Stimulated activated effector memory CD8-positive, alpha-beta T cell treated with anti-CD3 and anti-CD28 coated beads, Interleukin-12 subunit alpha, Interleukin-12 subunit beta, amount 100 ng/mL, for 72 hours (primary cell): ENCODE results near the gene KLHL24.
"Not testable (repeated sequence)": the region's sequence is repeated elsewhere in the genome, so short reads cannot be mapped to it uniquely, and the experiment has no call there.

Source experiments
- ATAC-seq: fragments of 150-1000 bp; cut with Tn5 transposase; 2 replicates; pipeline ENCODE4 v1.10.0; 2021
- DNase-seq, 2 donors: peaks; one replicate each; pipeline ENCODE4 v3.0.0; 2021 to 2022; ENCODE audit warnings: low spot score in 2 of 2
- H3K27ac Mint-ChIP-seq: one replicate; pipeline ENCODE4 v1.8.0; 2022; ENCODE audit warnings: mild to moderate bottlenecking, mixed read lengths
- H3K36me3 Mint-ChIP-seq: one replicate; pipeline ENCODE4 v1.8.0; 2022; ENCODE audit warnings: mild to moderate bottlenecking, mixed read lengths
- H3K4me1 Mint-ChIP-seq: one replicate; pipeline ENCODE4 v1.8.0; 2022; ENCODE audit warnings: mixed read lengths
- H3K4me3 Mint-ChIP-seq: one replicate; pipeline ENCODE4 v1.8.0; 2022; ENCODE audit warnings: mild to moderate bottlenecking, mixed read lengths
- H3K9me3 Mint-ChIP-seq: one replicate; pipeline ENCODE4 v1.8.0; 2022; ENCODE audit warnings: mixed read lengths

The KLHL24 gene

DNA sequence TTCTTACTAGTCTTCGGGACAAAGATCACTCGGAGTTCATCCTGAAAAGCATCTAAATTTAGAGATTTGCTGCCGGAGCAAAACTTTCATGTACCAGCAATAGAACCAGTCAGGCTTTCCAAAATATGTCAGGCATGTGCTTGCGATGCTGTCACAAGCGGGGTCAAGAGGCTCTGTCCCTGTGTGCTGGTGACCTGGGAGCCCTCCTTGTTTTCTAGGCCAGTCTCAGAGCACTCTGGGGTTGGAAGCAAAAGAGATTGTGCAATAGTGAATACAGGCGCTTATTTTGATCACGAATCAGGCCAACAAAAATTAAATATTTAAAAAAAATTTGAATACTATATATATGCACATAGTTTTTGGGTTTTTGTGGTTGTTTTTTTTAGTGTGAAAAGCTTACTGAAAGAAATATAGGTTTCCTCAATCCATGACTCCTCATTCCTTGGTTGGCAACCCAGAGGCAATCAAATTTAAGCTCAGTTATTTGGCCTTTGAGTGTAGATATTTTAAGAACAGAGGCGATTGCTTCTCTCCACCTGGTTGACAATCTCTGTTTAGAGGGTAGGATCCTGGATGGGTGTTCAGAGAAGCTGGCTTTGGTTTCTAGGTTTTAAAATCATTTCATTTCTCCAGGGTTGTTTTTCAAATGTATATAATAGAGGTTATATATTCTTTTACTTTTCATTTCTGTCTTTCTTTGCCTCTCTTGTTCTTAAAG is 8.4 kb upstream of the KLHL24 start:
- ATAC-seq (no peak), DNase-seq (no peak)
- H3K27ac Mint-ChIP-seq, result no peak overlapping the region
- no peak overlapping the region for H3K4me3 Mint-ChIP-seq
- H3K9me3 Mint-ChIP-seq, result no peaks in the 10 kb centered on the region
- no peaks in the 10 kb centered on the region for H3K4me1 Mint-ChIP-seq
- H3K36me3 Mint-ChIP-seq, result no peaks in the 10 kb centered on the region

DNA sequence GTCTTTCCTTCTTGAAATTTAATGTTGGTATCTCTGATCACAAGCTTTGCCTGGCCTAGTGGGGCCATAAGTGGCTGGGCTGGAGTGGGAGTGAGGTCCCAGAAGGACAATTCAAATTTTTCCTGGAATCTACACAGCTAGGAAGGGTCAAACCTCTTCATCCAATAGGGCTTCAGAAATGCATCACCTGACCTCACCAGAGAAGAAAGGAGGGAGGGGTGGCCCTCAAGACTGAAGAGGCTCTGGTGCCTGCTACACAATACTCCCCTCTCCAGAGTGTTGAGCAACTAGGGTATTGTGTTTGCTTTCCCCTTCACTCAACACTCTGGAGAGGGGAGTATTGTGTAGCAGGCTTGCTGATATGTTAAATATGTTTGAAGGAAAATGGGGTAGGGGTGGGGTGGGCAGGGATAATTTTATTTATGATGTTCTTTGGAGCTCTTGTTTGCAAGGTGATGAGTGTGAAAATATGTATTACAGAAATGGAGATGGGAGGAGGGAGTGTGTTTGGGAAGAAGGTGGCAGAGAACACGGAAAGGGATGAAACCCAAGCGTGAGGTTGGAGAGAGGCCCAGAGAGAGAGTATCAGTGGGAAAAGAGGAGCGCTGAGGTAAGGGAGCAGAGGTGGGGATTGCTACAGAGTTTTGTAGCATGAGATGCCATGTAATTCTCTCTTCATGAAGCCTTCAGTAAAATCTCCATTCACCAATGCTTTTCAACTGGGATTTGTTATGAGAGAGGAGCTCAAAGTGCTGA is 5.7 kb upstream of the KLHL24 start:
- Mint-ChIP-seq H3K36me3 (no peaks in the 10 kb centered on the region), H3K4me1 (peaks cover 5% of the 10 kb centered on the region), H3K27ac (no peak overlapping the region), H3K4me3 (no peak overlapping the region), H3K9me3 (no peaks in the 10 kb centered on the region)
- no peak for DNase-seq
- no peak for ATAC-seq

DNA sequence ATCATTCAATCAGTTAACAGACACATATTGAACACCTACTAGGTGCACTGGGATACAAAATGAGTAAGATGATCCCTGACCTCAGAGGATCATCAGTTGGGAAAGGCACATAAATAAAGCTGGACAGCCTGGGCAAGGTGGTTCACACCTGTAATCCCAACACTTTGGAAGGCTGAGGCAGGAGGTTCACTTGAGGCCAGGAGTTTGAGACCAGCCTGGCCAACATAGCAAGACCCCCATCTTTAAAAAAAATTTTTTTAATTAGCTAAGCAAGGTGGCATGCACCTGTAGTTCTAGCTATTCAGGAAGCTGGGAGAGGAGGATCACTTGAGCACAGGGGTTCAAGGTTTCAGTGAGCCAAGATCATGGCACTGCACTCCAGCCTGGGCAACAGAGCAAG is 3.7 kb upstream of the KLHL24 start:
- H3K4me1 Mint-ChIP-seq, result peaks cover 11% of the 10 kb centered on the region
- no peak for DNase-seq

DNA sequence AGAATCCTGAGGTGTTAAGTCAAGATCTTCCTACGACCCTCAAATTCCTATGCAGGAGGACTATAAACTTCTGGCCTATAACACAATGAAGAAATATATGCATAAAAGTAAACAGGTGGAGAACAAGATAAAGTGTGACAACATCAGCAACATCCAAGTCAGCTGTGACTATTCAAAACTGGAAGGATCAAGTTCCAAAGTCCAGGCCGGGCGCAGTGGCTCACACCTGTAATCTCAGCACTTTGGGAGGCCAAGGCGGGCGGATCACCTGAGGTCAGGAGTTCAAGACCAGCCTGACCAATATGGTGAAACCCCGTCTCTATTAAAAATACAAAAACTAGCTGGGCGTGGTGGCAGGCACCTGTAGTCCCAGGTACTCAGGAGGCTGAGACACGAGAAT is 2.7 kb upstream of the KLHL24 start:
- not testable (repeated sequence) for H3K4me3 Mint-ChIP-seq, H3K9me3 Mint-ChIP-seq, DNase-seq, H3K27ac Mint-ChIP-seq, ATAC-seq, H3K36me3 Mint-ChIP-seq
- peaks cover 20% of the 10 kb centered on the region for H3K4me1 Mint-ChIP-seq

More for the DNA sequence above, 3.7 kb upstream of the KLHL24 start:
- Mint-ChIP-seq H3K9me3 (no peaks in the 10 kb centered on the region), H3K36me3 (no peaks in the 10 kb centered on the region), H3K27ac (no peak overlapping the region), H3K4me3 (no peak overlapping the region)
- no peak for ATAC-seq

DNA sequence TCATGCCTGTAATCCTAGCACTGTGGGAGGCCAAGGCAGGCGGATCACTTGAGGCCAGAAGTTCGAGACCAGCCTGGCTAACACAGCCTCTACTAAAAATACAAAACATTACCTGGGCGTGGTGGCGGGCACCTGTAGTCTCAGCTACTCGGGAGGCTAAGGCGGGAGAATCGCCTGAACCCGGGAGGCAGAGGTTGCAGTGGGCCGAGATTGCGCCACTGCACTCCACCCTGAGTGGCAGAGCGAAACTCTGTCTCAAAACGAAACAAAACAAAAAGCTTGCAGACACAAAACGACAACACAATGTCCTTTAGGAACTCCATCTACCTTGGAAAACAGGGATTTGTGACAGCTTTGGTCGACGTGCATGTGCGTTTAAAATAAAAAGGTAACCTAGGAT is 716 bp upstream of the KLHL24 start:
- Mint-ChIP-seq H3K27ac (peak overlapping the region; percentile 93), H3K4me1 (peaks cover 23% of the 10 kb centered on the region), H3K4me3 (peak overlapping the region; percentile 85), H3K36me3 (no peaks in the 10 kb centered on the region), H3K9me3 (no peaks in the 10 kb centered on the region)
- DNase-seq (peak in 1 of 2 donors; percentile 54), ATAC-seq (no peak)

DNA sequence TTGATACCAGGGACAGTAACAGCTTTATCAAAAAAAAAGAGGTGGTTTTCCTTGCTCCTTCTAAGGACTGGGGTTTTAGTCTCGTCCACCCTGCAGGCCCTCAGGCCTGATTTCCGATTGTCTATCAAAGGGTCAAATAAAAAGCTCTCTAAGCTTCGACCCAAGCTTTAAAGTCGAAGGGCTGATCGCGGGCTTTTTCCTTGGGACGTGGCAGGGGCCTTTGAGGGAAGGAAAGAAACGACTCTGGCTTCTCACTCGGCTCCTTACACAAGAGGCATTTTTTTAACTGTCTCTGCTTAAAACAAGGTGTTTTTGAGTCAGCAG is 354 bp upstream of the KLHL24 start:
- peak overlapping the region; percentile 93 for H3K27ac Mint-ChIP-seq
- peak overlapping the region; percentile 85 for H3K4me3 Mint-ChIP-seq
- H3K9me3 Mint-ChIP-seq, result no peaks in the 10 kb centered on the region
- no peaks in the 10 kb centered on the region for H3K36me3 Mint-ChIP-seq
- ATAC-seq (no peak), DNase-seq (no peak)
- H3K4me1 Mint-ChIP-seq, result peaks cover 27% of the 10 kb centered on the region

DNA sequence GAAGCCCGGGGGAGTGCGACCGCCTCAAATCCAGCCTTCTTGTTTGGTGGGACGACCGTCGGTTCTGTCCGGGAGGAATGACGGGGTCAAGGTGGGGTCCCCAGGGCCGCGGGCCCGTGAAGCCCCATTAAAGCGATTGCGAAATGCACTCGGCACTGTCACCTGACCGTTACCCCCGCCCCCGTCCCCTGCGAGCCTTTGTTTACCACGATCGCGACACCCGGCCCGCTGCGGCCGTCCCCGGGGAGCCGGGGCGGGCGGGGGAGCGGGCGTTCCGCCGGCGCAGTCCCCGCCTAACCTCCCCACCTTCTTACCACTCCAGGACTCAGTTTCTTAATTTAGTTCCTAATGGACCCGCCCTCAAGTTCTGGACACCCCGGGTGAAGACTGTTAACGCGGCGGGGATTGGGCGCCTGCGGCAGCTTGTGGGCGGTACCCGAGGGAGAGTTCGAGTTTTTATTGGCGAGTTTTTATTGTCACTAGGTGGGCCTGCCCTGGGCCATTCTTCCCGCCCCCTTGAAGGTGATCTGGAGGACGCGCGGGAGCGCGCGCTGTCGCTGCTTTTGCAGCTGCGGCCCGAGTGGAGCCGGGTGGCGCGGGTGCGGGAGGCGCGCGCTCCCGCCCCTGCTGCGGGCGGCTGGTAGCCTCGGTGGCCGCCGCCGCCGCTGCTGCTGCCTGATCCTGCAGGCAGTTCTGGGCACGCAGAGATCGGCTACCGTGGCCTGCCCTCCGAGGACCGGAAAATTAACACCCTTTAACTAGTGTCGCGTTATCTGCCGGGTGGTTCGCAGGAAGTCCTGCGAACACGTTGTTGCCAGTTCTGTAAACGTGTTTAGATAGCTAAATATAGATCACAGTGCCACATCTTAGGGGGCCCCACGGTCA is 1.0 kb downstream of the KLHL24 start:
- DNase-seq (peak; percentile 75 to 95), ATAC-seq (peak; percentile 88)
- Mint-ChIP-seq H3K27ac (peak overlapping the region; percentile 93), H3K9me3 (no peaks in the 10 kb centered on the region), H3K4me3 (peak overlapping the region; percentile 85), H3K36me3 (no peaks in the 10 kb centered on the region), H3K4me1 (peaks cover 30% of the 10 kb centered on the region)

DNA sequence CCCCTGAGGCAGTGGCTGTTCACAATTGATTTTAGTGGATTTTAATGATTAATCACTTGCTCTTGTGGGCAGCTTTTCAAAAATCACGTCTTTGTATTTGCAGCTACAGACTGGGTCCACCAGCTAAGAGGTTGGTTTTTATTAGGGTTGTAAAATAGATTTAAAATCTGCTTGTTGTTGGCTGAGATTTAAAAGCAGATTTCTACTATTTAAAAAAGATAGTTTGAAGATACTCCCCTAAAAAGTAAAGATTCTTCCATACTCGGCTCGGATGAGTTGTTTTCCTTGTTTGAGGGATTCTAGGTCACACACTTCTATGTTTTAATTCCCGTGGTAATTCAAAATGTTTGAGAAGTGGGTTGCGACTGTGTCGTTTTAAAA is 1.7 kb downstream of the KLHL24 start:
- no peak for DNase-seq
- H3K4me1 Mint-ChIP-seq, result peaks cover 36% of the 10 kb centered on the region
- peak overlapping the region; percentile 93 for H3K27ac Mint-ChIP-seq
- H3K36me3 Mint-ChIP-seq, result no peaks in the 10 kb centered on the region
- no peak for ATAC-seq
- H3K4me3 Mint-ChIP-seq, result peak overlapping the region; percentile 85
- no peaks in the 10 kb centered on the region for H3K9me3 Mint-ChIP-seq

DNA sequence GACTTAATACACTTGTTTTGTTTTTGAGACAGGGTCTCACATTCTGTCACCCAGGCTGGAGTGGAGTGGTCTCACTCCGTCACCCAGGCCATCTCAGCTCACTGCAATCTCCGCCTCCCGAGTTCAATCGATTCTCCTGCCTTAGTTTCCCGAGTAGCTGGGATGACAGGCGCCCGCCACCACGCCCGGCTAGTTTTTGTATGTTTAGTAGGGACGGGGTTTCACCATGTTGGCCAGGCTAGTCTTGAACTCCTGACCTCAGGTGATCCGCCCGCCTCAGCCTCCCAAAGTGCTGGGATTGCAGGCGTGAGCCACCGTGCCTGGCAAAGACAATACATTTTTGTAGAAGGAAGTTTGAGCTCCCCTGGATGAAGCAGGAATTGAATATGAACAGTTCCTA is 2.2 kb downstream of the KLHL24 start:
- H3K4me1 Mint-ChIP-seq, result peaks cover 38% of the 10 kb centered on the region
- H3K9me3 Mint-ChIP-seq, ATAC-seq: not testable (repeated sequence)

DNA sequence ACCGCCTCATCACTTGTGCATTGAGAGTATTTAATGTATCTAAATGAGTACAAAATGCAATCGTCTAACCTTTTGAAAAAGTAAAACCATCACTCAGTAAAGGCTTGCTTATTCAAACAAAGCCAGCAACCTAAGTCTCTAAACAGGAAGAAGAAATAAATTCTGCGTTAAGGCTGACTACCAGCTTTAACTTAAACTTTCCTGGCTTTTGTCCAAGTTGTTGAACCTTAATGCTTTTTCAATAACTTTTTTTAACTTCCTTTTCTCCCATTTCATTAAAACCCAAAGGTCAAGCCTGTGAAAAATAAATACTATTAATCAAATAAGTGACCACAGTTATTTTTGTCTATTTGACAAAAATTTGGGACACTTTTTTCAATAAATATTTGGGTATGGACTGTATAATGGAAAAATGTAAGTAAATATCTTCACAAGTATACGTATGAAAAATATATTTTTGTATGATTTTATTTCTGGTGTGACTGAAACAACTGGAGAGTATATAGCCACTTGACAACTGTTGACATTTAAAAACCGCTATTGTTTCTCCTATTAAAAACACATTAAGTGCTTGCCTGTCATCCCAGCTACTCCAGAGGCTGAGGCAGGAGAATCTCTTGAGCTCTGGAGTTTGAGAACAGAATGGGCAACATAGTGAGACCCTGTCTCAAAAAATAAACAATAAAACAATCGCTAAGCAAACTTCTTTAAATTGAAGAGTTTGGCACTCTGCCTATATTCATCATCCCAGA is 2.9 kb downstream of the KLHL24 start:
- ATAC-seq (no peak), DNase-seq (no peak)
- Mint-ChIP-seq H3K36me3 (no peaks in the 10 kb centered on the region), H3K9me3 (no peaks in the 10 kb centered on the region), H3K4me1 (peaks cover 38% of the 10 kb centered on the region), H3K27ac (peak overlapping the region; percentile 93), H3K4me3 (peak overlapping the region; percentile 85)

More for the DNA sequence above, 2.2 kb downstream of the KLHL24 start:
- not testable (repeated sequence) for DNase-seq, H3K36me3 Mint-ChIP-seq
- Mint-ChIP-seq H3K4me3 (peak overlapping the region; percentile 85), H3K27ac (peak overlapping the region; percentile 93)

DNA sequence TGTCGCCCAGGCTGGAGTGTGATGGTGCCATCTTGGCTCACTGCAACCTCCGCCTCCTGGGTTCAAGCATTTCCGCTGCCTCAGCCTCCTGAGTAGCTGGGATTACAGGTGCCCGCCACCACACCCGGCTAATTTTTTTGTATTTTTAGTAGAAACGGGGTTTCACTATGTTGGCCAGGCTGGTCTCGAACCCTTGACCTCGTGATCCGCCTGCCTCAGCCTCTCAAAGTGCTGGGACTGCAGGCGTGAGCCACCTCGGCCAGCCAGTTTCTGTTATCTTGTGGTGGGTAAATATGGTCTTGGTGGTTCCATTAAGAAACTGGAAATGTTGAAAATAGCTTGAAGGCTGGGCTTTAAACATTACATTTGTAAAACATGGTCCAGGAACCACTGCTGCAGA is 5.2 kb downstream of the KLHL24 start:
- DNase-seq, ATAC-seq, H3K9me3 Mint-ChIP-seq: not testable (repeated sequence)

DNA sequence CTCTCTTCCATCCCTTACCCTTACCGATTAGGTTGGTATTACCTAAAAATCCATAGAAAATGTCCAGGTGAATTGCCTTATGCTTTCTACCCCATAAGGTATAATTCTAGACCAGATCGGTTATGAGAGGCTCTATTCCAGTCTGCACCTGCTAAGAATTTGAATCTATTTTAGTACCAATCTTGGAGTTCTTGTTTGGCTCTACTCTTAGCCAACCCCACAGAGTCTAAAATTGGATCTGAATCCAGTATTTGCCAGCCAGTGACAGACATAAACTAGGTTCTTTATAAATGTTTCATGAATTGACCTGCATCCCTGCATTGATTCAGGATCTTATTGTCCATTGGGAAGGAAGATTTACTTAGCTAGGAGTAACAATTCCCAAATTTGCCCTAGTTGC is 6.5 kb downstream of the KLHL24 start:
- H3K4me3 Mint-ChIP-seq, result no peak overlapping the region
- no peak overlapping the region for H3K27ac Mint-ChIP-seq
- H3K4me1 Mint-ChIP-seq, result peaks cover 26% of the 10 kb centered on the region
- H3K9me3 Mint-ChIP-seq, result no peaks in the 10 kb centered on the region
- DNase-seq, result no peak
- H3K36me3 Mint-ChIP-seq, result peaks cover 8% of the 10 kb centered on the region
- ATAC-seq, result no peak

More for the DNA sequence above, 5.2 kb downstream of the KLHL24 start:
- H3K4me1 Mint-ChIP-seq, result peaks cover 28% of the 10 kb centered on the region
- H3K36me3 Mint-ChIP-seq, H3K4me3 Mint-ChIP-seq, H3K27ac Mint-ChIP-seq: not testable (repeated sequence)

DNA sequence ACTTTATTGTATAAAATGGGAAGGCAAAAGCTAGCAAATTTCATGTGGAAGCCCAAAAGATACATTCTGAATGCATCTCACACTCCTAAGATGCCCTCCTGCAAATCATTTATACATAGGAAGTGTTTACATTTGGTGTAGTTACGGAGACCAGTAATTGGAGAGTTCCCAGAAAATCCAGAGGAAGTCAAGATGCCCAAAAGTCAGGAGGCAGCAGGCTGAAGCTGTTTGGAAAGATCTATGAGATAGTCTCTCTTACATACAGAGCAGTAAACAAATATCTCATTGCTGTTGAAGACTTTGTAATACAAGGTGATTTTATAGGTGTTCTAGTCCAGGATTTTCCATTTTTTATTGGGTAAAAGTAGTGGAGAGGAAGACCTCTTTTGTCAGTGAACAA is 8.8 kb downstream of the KLHL24 start:
- H3K36me3 Mint-ChIP-seq, result peaks cover 8% of the 10 kb centered on the region
- H3K4me1 Mint-ChIP-seq, result peaks cover 17% of the 10 kb centered on the region
- ATAC-seq (no peak), DNase-seq (no peak)
- H3K4me3 Mint-ChIP-seq, result no peak overlapping the region
- no peaks in the 10 kb centered on the region for H3K9me3 Mint-ChIP-seq
- H3K27ac Mint-ChIP-seq, result no peak overlapping the region

DNA sequence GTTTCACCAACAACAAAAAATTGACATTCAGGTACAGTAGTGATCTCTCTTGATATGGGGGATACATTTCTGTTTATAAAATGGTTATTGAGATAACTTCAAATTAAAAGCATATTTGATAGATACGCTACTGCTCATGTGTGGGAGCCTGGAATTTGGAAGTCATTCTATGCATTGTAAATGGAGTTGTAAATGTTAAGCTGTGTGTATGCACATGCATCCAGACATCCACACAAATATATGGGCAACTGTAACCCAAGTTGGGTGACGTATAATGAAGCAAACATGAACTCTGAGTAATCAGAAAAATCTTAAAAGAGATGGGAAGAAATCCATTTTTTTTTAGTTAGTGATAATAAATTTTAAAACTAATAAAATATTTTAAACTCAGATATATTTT is 9.8 kb downstream of the KLHL24 start:
- no peak overlapping the region for H3K27ac Mint-ChIP-seq
- DNase-seq, result no peak
- peaks cover 2% of the 10 kb centered on the region for H3K9me3 Mint-ChIP-seq
- no peak overlapping the region for H3K4me3 Mint-ChIP-seq
- H3K36me3 Mint-ChIP-seq, result peaks cover 9% of the 10 kb centered on the region
- no peak for ATAC-seq
- H3K4me1 Mint-ChIP-seq, result peaks cover 10% of the 10 kb centered on the region

DNA sequence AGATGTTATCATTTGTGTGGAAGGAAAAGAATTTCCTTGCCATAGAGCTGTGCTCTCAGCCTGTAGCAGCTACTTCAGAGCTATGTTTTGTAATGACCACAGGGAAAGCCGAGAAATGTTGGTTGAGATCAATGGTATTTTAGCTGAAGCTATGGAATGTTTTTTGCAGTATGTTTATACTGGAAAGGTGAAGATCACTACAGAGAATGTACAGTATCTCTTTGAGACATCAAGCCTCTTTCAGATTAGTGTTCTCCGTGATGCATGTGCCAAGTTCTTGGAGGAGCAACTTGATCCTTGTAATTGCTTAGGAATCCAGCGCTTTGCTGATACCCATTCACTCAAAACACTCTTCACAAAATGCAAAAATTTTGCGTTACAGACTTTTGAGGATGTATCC is 15.1 kb downstream of the KLHL24 start:
- Mint-ChIP-seq H3K27ac (no peak overlapping the region), H3K9me3 (peaks cover 16% of the 10 kb centered on the region), H3K4me3 (no peak overlapping the region), H3K36me3 (peaks cover 16% of the 10 kb centered on the region), H3K4me1 (no peaks in the 10 kb centered on the region)
- no peak for ATAC-seq
- DNase-seq, result no peak
